Mesothelial cell of epicardium (in vitro differentiated cells): ENCODE data around the gene RUSC2. TPM values are rescaled to one million over a fixed set of nuclear protein-coding genes. Genes with fewer than 3 reads are reported as not detected.
A peak's percentile ranks its signal among the peaks of the same experiment; 100 is the strongest.

Experiments
- DNase-seq, 2 experiments: peaks; one replicate each; pipeline ENCODE4 v3.0.0; 2021; ENCODE audit warnings: low spot score in 2 of 2; ENCODE audit not compliant: unreplicated experiment in 2 of 2
- H3K27ac Mint-ChIP-seq: 2 replicates; pipeline ENCODE4 v1.8.0; 2021; ENCODE audit warnings: mixed read lengths
- H3K27me3 Mint-ChIP-seq: 2 replicates; pipeline ENCODE4 v1.8.0; 2021; ENCODE audit warnings: low read depth, mixed read lengths
- H3K36me3 Mint-ChIP-seq: 2 replicates; pipeline ENCODE4 v1.8.0; 2021; ENCODE audit warnings: mixed read lengths
- H3K4me1 Mint-ChIP-seq: 2 replicates; pipeline ENCODE4 v1.8.0; 2021; ENCODE audit warnings: mixed read lengths
- H3K4me3 Mint-ChIP-seq: 2 replicates; pipeline ENCODE4 v1.8.0; 2021; ENCODE audit warnings: mild to moderate bottlenecking, moderate library complexity, mixed read lengths
- H3K9me3 Mint-ChIP-seq: 2 replicates; pipeline ENCODE4 v1.8.0; 2021; ENCODE audit warnings: mixed read lengths
- CTCF ChIP-seq: fragments of 200-600 bp; sonication (generic); IDR thresholded peaks from one replicate; pipeline ENCODE4 v1.5.0; 2021; ENCODE audit warnings: antibody characterized with exemption; ENCODE audit not compliant: unreplicated experiment
- total RNA-seq: library from RNA; stranded (reverse); gene quantifications from 3 replicates; pipeline ENCODE4 v1.2.1, GENCODE V29; 2021

The RUSC2 gene
- total RNA-seq, 1 donor from 2014 or later, result 33.5 TPM

GRCh38 chr9:35508069-35508468 is 18.2 kb downstream of the RUSC2 start:
- H3K27ac Mint-ChIP-seq, result no peak overlapping the region
- H3K4me1 Mint-ChIP-seq, result peaks cover 10% of the 10 kb centered on the region

GRCh38 chr9:35510383-35510753 is 20.5 kb downstream of the RUSC2 start:
- Mint-ChIP-seq H3K4me3 (no peak overlapping the region), H3K27me3 (no peaks in the 10 kb centered on the region), H3K4me1 (peaks cover 14% of the 10 kb centered on the region), H3K36me3 (no peaks in the 10 kb centered on the region), H3K27ac (peak overlapping the region; percentile 87), H3K9me3 (no peaks in the 10 kb centered on the region)
- DNase-seq, result no peak
- TF ChIP-seq CTCF, result no peak

More at GRCh38 chr9:35508069-35508468, 18.2 kb downstream of the RUSC2 start:
- H3K36me3 Mint-ChIP-seq, result peaks cover 7% of the 10 kb centered on the region
- H3K9me3 Mint-ChIP-seq, result no peaks in the 10 kb centered on the region
- TF ChIP-seq CTCF, result no peak
- no peaks in the 10 kb centered on the region for H3K27me3 Mint-ChIP-seq
- no peak overlapping the region for H3K4me3 Mint-ChIP-seq
- DNase-seq, result no peak

GRCh38 chr9:35510754-35511428 is 21.0 kb downstream of the RUSC2 start:
- H3K9me3 Mint-ChIP-seq, result no peaks in the 10 kb centered on the region
- peak overlapping the region; percentile 87 for H3K27ac Mint-ChIP-seq
- H3K36me3 Mint-ChIP-seq, result no peaks in the 10 kb centered on the region
- H3K27me3 Mint-ChIP-seq, result no peaks in the 10 kb centered on the region
- no peak for DNase-seq
- TF ChIP-seq CTCF, result no peak
- no peak overlapping the region for H3K4me3 Mint-ChIP-seq
- peaks cover 17% of the 10 kb centered on the region for H3K4me1 Mint-ChIP-seq

GRCh38 chr9:35511453-35511852 is 21.5 kb downstream of the RUSC2 start:
- H3K4me3 Mint-ChIP-seq, result no peak overlapping the region
- TF ChIP-seq CTCF, result no peak
- H3K36me3 Mint-ChIP-seq, result no peaks in the 10 kb centered on the region
- peaks cover 23% of the 10 kb centered on the region for H3K4me1 Mint-ChIP-seq
- H3K27ac Mint-ChIP-seq, result peak overlapping the region; percentile 87
- H3K9me3 Mint-ChIP-seq, result no peaks in the 10 kb centered on the region
- no peak for DNase-seq
- no peaks in the 10 kb centered on the region for H3K27me3 Mint-ChIP-seq

GRCh38 chr9:35515766-35516165 is 25.9 kb downstream of the RUSC2 start:
- Mint-ChIP-seq H3K27ac (peak overlapping the region; percentile 92), H3K4me1 (peaks cover 58% of the 10 kb centered on the region), H3K4me3 (no peak overlapping the region)

More at GRCh38 chr9:35515766-35516165, 25.9 kb downstream of the RUSC2 start:
- no peaks in the 10 kb centered on the region for H3K36me3 Mint-ChIP-seq
- no peaks in the 10 kb centered on the region for H3K9me3 Mint-ChIP-seq
- no peak for TF ChIP-seq CTCF
- no peak for DNase-seq
- no peaks in the 10 kb centered on the region for H3K27me3 Mint-ChIP-seq
